GM21515 (cell line): Measurements from ENCODE around the gene ADM2.

Source experiments
- ATAC-seq: cut with Tn5 transposase; IDR thresholded peaks from one replicate; pipeline ENCODE4 v1.9.1; 2021; ENCODE audit not compliant: unreplicated experiment

Gene ADM2

DNA sequence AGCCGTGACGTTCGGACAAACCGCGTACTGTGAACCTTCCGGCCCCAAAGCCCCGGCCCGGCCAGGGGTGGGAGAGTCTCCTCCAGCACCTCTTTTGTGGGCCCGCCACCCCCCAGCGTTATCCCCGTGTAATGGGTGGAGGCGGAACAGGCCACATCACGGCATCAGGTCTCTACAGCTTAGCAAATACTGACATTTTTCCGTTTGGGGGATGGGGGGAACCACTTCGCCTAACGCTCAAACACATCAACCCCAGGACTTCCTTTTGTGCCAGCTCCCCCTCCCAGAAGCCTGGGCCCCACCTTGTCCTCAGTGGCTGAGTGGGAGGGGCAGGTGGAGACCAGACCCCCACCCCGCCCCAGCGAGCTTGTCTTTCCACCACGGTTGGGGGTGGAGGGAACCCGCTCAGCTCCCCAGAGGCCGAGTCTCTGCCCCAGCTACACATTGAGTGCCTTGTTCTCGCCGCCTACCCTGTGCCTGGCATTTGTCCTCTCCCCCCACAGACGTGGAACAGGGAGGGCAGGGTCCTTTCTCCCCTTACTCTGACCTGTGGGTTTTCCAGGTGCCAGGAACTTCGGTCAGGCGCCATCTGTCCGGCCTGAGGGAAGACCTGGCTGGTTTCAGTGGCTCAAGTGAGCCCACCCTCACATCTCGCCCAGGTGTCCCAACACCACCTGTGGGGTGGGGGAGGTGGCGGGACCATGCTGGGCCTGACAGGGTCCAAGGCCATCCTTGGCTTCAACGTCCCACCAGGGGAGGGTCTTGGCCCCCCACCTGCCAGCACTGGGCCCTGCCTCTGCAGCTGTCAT, 36.1 kb upstream of the ADM2 start:
- ATAC-seq = no peak

DNA sequence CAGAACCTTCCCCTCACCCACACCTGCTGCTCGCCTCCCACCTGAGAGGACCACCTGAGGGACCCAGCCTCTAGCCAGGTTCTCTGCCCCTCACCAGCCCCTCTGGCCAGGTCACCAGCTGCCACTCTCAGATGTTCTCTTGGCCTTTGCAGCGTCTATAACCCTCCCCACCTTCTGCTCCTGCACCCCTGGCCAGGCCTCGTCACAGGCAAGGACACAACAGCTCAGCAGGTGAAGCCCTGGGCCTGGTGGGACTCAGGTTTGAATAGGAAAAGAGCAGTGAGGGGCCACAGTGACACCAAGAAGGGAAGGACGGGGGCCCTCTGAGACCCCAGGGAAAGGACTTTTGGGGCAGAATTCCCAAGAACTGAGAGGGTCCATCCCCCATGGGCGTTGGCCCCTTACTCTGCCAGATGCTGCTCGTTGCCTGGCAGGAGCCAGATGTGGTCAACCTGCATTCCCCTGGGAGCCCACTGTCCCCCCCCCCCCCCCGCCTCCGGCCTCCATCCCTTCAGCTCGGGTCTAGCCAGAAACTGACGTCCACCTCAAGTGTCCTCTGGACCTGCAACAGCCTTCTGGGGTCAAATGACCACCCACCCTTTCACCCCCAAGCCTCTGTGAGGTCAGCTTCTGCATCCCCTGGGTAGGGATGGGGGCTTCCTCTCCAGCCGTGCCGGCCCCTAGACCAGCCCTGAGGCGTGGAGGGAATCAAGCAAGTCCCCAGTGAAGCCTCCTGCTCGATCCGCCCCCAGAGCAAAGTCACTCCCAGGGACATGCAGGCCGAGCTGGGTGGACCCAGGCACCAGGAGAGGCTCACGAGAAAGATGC, 35.2 kb upstream of the ADM2 start:
- no peak for ATAC-seq

DNA sequence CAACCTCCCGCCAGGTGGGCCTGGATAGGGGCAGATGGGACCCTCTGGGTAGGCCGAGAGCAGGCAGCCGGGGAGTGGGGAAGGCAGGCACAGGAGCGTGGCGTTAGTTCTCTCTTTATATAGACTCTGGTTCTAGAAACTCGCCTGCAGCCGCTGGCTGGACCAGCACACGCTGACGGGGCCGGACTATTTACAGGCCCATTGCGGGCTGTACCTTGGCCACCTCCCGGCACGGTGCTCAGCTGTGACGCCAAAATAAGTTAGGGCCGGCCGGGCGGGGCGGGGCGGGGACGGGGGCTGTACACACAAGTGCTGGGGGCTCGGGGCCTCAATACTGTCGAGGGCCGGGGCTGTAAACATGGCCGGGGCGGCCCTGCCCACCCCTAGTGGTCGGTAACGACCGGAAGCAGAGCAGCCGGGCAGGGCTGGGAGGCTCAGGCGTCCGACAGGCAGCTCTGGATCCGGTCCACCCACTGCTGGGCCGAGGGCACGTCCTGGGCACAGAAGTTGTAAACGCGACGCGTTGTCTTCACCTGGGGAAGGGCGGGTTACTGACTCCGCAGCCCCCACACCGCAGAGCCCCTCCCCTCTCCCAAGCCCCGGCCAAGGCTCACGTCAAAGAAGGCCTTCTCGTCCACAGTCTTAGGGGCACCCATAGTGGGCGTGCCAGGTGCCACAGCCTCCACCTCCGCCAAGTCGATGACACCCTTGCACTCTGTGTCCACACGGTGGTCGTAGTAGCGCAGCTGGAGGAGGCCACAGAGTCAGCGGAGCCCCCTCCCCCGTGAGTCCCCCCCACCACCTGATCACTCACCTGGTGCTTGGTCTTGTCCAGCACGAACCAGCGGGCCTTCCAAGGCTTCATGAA, 34.4 kb upstream of the ADM2 start:
- no peak for ATAC-seq

DNA sequence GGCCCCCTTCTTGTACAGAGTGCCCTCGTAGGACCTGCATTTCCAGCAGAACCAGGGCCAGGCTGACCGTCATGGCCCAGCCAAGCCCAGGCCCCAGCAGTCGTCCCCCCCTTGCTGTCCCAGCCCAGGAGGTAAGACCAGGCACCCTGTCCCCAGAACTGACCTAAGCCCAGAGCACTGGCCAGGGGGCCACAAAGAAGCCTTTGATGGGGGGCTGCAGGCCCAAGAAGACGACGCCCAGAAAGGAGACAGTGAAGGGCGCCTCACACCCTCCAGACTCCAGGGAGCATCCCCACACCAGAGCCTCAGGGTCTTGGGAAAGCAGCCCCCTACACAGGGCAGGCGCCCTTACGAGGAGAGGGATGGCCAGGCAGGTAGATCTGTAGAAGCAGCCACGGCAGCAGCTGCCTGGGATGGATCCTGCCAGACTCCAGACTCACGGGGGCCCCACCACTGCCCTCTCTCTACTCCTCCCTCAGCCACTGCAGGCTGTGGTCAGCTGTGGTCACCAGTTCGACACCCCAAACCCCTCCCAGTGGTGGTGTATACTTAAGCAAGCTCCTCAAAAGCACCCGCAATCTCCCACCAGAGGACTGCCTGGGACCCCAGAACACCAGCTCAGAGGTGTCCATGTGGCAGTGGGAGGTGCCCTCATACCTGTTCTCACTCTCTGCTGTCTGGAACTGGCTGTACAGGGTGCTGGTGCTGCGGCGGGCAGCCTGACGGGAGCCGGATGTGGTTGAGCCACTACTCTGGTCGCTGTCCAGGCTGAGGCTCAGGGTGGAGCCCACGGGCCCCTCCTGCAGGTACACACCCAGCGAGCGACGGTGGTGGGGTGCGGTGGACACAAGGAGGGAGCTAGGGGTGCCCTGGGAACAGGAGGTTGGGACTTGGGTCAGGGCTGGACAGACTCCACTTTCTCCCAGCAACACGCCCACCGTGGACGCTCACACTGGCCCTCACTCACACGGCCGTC, 33.5 kb upstream of the ADM2 start:
- no peak for ATAC-seq

DNA sequence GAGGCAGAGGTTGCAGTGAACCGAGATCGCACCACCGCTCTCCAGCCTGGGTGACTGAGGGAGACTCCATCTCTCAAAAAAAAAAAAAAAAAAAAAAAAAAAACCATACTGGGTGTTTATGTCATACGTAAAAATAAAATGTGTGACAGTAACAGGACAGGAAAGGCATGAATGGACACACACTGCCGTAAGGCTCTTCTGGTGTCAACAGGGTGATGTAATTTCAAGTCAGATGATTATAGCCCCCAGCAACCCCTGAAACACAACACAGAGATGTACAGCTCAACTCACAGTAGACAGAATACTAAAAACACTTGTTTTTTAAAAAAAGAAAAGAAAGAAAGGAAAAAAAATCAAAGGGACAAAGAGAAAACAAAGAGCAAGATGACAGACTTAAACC, 28.7 kb upstream of the ADM2 start:
- ATAC-seq = no peak

DNA sequence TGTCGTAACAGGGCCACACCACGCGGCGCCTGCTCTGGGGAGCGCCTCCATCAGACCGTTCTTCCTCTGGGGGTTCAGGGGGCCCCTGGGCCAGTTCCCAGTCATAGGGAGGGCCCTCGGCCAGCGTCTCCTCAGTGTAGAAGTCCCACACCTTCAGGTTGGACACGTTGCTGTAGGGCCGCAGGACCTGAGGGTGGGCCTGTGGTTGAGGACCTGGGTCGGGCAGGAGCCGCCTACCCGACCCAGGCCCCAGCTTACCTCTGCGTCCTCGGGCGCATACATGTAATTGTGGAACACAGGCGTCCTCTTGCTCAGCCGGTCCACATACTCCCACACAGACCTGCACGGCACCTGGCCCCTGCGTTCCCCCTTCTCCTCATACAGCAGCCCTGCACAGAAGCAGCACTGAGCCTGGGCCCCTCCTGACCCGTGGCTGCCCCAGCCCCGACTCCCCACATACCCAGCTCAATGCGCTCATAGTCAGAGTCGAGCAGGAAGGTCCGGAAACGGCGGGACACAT, 26.7 kb upstream of the ADM2 start:
- no peak for ATAC-seq

DNA sequence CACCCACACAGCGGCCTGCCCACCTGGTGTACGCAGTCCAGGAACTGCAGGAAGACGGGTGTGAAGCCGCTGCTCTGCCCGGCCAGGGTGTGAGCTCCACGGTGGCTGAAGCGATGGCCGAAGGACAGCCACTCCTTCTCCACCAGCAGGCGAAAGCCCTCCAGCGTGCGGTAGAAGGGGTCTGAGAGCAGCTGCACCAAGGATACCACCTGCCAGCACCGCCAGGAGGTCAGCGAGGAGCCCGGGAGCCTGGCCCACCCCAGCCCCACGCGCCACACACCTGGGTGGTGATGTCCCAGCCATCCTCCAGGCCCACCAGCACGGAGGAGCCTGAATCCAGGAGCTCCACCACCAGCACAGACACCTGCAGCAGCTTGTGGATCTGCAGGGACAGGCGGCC, 26.1 kb upstream of the ADM2 start:
- ATAC-seq = no peak

DNA sequence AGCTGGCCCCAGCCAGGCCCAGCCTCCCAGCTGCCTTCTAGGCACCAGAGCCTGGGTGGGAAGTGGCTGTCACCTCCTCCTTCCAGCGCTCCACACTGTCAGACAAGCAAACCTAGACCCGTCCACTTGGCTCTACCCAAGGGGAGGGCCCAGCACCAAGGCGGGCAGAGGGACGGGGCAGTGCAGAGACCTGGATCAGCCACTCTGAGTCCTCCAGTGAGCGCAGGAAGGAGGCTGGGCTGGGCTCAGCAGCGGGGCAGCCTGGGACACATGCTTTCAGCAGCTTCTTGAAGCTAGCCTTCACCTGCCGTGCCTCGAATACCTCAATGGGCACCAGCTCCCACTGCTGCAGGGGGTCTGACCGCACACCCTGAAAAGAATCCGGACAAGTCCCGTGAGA, 25.3 kb upstream of the ADM2 start:
- ATAC-seq = no peak

DNA sequence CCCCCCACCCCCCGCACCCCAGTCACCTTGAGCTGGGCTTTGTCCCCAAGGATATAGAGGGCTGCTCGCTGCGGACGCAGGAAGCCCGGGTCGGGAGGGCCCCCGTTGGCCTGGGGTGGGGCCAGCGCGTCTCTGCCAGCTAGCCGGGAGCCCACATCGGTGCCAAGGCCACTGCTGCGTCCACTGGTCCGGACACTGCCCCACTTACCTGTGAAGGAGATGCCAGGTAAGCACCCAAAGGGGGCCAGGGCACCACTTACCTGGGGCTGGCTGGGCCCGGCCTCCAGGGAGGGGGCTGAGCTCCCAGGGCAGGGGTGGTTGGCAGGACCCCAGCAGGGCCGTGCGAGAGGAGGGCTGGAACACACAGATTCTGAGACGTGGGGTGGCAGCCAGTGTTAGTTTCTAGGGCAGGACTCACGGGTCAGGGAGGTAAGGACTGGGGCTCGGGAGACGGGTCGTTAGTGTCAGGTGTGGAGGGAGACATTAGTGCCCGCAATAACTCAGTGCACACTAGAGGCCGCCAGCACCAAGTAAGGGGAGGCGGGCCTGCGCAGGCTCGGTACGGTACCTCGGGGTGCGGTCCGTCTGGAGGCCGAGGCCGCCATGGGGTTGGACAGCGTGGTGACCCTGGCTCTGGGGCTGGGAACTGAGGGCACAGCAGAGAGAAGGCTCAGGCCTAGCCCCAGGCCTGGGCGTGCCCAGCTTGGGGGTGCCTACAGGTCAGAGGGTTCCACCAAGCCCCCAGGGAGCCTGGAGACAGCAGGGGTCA, 24.7 kb upstream of the ADM2 start:
- no peak for ATAC-seq

DNA sequence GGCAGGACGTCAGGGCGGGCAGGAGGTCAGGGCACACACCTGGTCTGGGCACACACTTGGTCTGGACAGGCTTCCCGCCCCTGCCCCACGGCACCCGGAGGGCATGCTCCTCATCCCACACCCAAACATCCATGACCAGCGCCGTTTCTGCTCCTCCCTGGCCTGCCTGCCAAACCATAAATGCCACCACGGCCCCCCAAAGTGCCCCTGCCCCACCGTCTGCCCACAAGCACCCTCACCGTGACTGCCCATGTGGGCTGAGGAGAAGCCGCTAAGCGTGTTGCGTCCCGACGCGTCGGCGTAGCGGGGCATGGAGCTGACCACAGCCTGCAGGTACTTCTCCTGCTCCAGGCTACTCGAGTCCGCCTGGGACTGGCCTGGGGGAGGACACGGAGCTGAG, 22.3 kb upstream of the ADM2 start:
- no peak for ATAC-seq

DNA sequence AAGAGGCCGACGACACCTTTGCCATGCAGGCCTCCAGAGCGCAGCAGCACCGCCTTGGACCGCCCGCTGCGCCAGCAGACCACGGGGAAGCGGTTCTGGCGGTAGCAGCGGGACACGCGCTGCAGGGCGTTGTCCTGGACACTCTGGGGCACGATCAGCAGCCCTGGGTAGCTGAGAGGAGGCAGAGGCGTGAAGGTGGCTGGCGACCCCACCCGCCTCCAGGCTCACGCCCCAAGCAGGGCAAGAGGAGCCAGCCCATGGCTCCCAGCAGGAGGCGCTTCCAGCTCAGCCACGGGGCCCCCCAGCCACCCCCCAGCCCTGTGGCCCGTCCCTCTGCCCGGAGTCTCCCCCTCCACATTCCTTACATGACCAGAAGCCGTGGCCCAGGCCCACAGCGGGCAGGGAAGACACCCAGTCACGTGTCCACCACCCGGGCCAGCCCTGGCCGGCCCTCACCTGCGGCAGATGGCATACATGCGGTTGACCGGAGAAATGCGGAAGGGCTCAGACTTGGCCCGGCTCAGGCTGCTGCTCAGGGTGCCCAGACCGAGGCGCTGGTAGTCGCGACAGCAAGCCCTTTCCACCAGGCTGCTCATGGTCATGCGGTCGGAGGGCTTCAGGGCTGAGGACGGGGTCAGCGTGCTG, 21.7 kb upstream of the ADM2 start:
- no peak for ATAC-seq

DNA sequence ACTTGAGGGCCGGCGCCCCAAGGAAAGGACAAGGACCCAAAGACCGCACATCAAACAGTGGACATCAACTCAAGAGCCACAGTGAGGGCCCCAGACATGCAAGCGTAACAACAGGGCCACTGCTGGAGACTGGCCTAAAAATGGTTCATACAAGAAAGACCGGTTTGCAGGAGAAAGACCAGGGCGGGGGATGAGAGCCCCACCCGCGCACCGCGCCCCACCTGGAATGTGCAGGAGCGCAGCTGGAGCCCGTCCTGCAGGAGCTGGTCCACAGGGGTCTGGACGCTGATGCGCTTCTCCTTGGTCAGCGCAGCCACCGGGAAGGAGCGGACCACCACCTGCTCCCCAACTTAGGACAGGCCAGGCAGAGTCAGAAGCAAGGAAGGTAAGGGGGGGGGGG, 20.4 kb upstream of the ADM2 start:
- ATAC-seq = no peak

DNA sequence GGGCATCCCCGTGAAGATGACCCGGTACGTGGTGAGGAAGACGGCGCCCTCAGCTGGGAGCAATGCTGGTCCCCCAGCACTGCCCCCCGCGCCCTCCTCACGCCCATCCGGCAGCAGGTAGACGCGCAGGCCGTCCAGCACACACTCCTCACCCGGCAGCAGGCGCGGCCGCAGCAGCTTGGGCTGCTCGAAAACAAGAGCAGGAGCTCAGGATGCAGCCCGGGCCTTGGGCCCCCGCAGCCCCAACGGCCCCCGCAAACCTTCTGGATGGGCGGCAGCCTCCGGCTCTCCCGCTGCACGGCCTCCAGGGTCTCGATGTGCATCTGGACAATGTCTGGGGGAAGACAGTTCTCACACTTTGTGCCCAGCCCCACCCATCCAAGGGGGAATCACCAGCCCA, 19.8 kb upstream of the ADM2 start:
- no peak for ATAC-seq

DNA sequence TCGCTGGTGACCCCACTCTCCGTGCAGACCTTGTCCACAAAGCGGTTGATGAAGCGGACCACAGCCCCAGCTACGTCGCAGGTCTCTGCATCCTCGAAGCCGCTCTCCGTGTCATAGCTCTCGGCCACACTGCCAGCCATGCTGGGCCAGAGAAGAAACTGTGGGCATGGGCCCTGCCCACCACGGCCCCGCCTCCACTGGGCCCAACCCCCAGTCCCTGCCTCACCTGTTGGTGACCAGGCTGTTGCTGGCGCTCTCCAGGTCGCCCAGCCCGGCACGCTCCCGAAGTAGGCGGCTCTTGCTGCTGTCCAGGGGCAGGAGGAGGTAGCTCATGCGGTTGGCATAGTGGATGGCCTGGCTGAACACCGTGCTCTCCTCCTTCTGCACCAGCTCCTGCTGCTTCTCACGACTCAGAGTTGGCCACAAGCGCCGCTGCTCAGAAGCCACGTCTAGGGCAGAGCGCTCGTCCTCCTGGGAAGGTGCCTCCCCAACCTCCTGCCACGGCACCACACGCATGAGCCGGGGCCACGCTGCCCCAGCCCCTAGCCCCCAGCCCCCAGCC, 19.3 kb upstream of the ADM2 start:
- no peak for ATAC-seq

DNA sequence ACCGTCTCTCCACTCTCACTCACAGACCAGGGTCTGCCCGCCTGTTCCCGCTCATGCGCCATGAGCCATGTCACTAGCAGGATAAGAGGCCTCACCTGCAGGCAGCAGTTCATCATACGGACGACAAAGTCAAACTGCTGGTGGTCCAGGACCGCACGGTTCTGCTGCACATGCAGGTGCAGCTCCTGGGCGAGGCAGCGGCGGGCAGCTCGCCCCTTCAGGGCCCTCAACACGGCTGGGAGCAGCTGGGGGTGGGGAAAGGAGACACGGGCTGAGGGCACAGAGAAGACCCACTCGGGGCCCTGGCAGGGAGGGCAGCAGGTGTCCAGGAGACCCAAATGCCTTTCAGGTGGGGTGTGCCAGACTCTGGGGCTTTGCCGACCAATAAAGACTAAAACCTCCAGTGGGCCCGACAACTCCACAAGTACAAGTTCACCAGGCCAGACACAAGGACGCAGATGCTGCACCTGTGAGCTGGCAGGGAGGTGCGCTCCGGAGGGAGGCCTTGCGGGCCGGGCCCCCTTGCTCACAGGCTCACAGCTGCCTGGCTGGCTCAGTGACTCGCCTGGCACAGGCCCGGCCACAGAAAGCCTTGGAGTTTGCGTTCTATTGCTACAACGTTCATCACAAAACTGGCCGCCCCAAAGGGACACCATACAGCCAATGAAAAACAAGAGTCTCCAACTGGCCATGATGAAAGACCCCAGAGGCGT, 18.0 kb upstream of the ADM2 start:
- no peak for ATAC-seq

DNA sequence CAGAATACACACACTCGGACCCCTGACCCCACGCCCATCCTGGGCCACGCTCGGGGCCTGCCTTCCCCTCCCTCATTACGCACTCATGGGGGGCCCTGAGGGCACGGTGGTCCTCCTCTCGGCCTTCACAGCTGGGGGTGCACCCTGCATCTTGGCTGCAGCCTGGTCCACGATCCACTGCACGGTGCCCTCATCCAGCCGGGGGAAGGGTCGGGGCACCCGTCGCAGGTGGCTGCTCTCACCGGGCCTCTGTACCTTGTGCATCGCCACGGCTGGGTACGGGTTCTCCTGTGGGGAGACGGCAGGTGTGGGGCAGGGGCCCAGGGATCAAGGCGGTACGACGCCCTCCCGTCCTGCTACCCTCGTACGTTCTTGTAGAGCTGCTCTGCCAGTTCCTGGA, 16.9 kb upstream of the ADM2 start:
- ATAC-seq = no peak

DNA sequence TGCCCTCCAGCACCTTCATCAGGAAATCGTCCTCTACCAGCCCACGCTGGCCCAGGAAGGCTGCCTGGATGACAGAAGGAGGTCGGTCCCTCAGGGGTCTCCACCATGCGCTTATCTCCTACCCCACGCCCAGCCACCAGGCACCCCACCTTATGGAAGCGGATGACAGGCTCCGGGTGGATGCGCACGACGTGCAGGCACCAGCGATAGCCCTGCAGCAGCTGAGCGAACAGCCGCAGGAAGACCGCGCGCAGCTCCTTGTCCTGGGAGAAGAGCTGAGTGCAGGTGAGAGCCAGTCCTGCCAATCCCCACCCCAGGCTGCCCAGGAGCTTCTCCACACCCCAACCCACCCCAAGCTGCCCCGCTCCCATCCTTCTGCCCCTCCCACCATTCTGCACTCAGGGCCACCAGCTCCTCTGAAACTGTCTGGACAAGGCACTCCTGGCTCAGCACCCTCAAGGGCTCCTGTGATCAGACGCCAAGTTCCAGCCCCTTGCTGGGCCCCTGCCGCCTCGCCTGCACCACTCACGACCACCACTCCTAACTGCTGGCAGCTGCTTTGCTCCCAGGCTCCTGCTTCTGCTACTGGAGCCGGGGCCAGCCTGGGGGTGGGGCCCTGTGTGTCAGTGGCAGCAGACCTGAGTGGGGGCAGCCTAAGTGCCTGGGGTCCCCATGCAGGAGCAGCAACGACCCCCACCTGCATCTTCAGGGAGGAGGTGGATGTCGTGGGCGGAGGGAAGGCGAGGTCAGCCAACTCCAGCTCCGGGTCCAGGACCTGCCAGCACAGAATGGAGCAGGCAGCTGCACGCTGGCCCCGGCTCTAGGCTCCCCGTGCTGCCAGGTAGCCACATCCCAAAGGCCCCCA, 16.0 kb upstream of the ADM2 start:
- ATAC-seq = no peak
